Calu3 (cell line): Measurements from ENCODE around the gene GSE1. TPM values are rescaled to one million over a fixed set of nuclear protein-coding genes. Genes with fewer than 3 reads are reported as not detected.

Experiments used
- BruUV-seq: library from RNA; stranded (reverse); fragments of 400-500 nt; replicated peaks from 2 replicates; lab custom pipeline; 2021; lab: Mats Ljungman, UMichigan
- CTCF ChIA-PET: fragments of 300-600 bp; sonication (Branson Sonifier 250); formaldehyde crosslinking; loops from one replicate; lab custom pipeline; 2022; ENCODE audit warnings: antibody characterized with exemption; lab: Charles Lee
- DNase-seq: peaks from one replicate; pipeline ENCODE4 v3.0.0; 2022
- H3K27ac Mint-ChIP-seq: one replicate; pipeline ENCODE4 v1.8.0; 2022; ENCODE audit warnings: mixed read lengths; ENCODE audit not compliant: unreplicated experiment
- H3K27me3 Mint-ChIP-seq: one replicate; pipeline ENCODE4 v1.8.0; 2022; ENCODE audit warnings: mixed read lengths; ENCODE audit not compliant: unreplicated experiment
- H3K36me3 Mint-ChIP-seq: one replicate; pipeline ENCODE4 v1.8.0; 2022; ENCODE audit warnings: mild to moderate bottlenecking, moderate library complexity, mixed read lengths; ENCODE audit not compliant: insufficient read depth, unreplicated experiment
- H3K4me1 Mint-ChIP-seq: one replicate; pipeline ENCODE4 v1.8.0; 2022; ENCODE audit warnings: mild to moderate bottlenecking, low read depth, mixed read lengths; ENCODE audit not compliant: unreplicated experiment
- H3K4me3 Mint-ChIP-seq: one replicate; pipeline ENCODE4 v1.8.0; 2022; ENCODE audit warnings: mild to moderate bottlenecking, low read depth, moderate library complexity, mixed read lengths; ENCODE audit not compliant: unreplicated experiment
- H3K9me3 Mint-ChIP-seq: one replicate; pipeline ENCODE4 v1.8.0; 2022; ENCODE audit warnings: low read depth, mixed read lengths; ENCODE audit not compliant: unreplicated experiment
- CTCF ChIP-seq: fragments of 200-600 bp; IDR thresholded peaks from one replicate; pipeline ENCODE4 v1.8.0; 2022; ENCODE audit warnings: antibody characterized with exemption; ENCODE audit not compliant: unreplicated experiment
- intact Hi-C: fragments of 100-400 bp; cut with micrococcal nuclease; formaldehyde crosslinking; loops from one replicate; pipeline ENCODE4 v1.10.0; 2022; ENCODE audit not compliant: unreplicated experiment
- total RNA-seq: library from RNA; stranded (reverse); gene quantifications from 2 replicates; pipeline ENCODE4 v1.2.3, GENCODE V29; 2022

The GSE1 gene
- total RNA-seq, 1 experiment from 2014 or later, result 45.3 TPM

DNA sequence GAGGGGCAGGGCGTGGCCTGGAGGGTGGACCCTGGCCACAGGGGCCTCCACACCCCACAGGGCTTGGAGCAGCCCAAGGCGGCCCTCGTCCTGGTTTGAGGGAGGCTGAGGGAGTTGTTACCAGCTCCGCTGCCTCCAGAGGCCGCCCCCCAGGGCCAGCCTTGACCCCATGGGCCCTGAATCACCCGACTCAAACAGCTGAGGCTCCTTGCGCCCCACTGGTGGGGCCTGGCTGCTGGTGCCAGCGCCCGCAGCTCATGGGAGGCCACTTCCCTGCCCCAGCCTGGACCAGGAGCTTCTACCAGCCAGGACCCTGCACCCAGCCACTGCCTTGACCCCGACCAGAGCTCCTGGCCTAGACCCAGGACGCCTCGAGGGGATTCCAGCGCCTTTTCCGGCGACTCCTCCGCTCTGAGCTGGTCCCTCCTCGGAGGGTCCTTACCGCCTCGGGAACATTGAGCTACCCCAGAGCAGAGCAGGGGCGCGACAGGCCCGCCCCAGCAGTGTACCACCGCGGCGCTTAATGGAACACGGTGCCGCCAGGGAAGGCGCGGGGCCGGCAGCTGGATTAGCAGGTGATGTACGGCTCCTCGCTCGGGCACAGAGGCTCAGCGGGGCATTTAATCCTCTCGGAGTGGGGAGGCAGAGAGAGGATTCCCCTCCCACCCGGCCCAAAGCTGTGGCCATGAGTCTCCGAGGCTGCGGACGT lies 37.2 kb downstream of the GSE1 start:
- H3K27me3 Mint-ChIP-seq, result no peaks in the 10 kb centered on the region
- H3K36me3 Mint-ChIP-seq, result peaks cover 44% of the 10 kb centered on the region
- no TSS peak for BruUV-seq
- no peaks in the 10 kb centered on the region for H3K9me3 Mint-ChIP-seq
- intact Hi-C loops, result no loop called here
- peaks cover 31% of the 10 kb centered on the region for H3K4me1 Mint-ChIP-seq
- DNase-seq, result no peak
- H3K4me3 Mint-ChIP-seq, result no peak overlapping the region
- no peak for TF ChIP-seq CTCF
- no peak overlapping the region for H3K27ac Mint-ChIP-seq
- CTCF ChIA-PET, result interaction anchor here (0.9 kb wide), 1 partner anchor 10 kb away, joined by 3 read pairs; no protein-coding TSS in a partner anchor

DNA sequence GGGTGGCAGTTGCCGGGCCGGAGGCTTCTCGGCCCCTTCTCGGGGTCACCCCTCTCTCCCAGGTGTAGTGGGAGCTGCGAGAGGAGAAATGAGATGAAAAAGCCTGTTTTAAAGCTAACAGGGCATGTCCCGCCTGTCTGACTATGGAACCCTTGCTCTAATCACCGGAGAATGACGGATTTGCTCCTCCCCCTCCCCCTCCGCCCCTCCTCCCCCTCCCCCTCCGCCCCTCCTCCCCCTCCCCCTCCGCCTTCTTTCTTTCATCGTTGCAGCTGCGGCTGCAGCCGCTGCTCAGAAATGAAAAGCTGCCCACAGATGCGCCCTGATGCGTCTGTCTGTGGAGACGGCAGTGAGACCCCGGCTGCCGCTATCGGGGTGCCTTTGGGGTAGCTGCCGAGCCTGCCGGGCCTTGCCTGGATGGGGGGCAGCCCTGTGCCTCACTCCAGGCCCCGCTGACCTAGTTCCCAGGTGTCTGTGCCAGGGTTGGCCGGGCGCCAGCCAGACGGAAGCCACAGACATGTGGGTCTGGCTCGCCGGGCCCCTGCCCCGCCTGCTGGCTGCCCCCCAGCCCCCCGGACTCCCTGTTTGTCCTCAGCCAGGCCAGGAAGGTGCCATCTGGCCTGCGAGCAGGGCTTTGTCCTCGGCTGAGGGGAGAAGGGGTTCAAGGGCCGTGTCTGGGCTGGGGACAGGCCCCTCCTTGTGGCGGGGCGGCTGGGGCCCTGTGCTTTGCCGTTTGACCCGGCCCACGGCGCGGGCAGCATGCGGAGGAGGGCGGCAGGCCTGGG lies 37.9 kb downstream of the GSE1 start:
- H3K9me3 Mint-ChIP-seq, result no peaks in the 10 kb centered on the region
- no peak overlapping the region for H3K4me3 Mint-ChIP-seq
- H3K27me3 Mint-ChIP-seq, result no peaks in the 10 kb centered on the region
- CTCF ChIA-PET, result interaction anchor here (0.9 kb wide), 1 partner anchor 11 kb away, joined by 3 read pairs; no protein-coding TSS in a partner anchor
- peaks cover 47% of the 10 kb centered on the region for H3K36me3 Mint-ChIP-seq
- H3K27ac Mint-ChIP-seq, result no peak overlapping the region
- intact Hi-C loops, result no loop called here
- peaks cover 24% of the 10 kb centered on the region for H3K4me1 Mint-ChIP-seq
- BruUV-seq, result no TSS peak
- TF ChIP-seq CTCF, result no peak
- DNase-seq, result no peak

- Mint-ChIP-seq H3K4me1 (peaks cover 19% of the 10 kb centered on the region), H3K36me3 (peaks cover 55% of the 10 kb centered on the region), H3K27me3 (no peaks in the 10 kb centered on the region), H3K27ac (peak overlapping the region; percentile 50), H3K9me3 (no peaks in the 10 kb centered on the region), H3K4me3 (no peak overlapping the region)
- BruUV-seq, result no TSS peak
- no peak for TF ChIP-seq CTCF
- intact Hi-C loops, result no loop called here
- CTCF ChIA-PET, result no interaction called here
- DNase-seq, result peak; percentile 58
Measured at GRCh38 chr16:85651629-85652430, 38.7 kb downstream of the GSE1 start.
